CD4-positive, alpha-beta T cell treated with Interleukin-21 for 1 hour (primary cell): ENCODE measurements around the gene OPRL1.

ENCODE experiments used
- DNase-seq: peaks from one replicate; pipeline ENCODE4 v3.0.0-alpha.2; 2020

Gene OPRL1

GRCh38 chr20:64056889-64057627, 22.8 kb upstream of the OPRL1 start:
- no peak for DNase-seq

GRCh38 chr20:64057628-64058498, 22.0 kb upstream of the OPRL1 start:
- peak; percentile 79 for DNase-seq

DNA sequence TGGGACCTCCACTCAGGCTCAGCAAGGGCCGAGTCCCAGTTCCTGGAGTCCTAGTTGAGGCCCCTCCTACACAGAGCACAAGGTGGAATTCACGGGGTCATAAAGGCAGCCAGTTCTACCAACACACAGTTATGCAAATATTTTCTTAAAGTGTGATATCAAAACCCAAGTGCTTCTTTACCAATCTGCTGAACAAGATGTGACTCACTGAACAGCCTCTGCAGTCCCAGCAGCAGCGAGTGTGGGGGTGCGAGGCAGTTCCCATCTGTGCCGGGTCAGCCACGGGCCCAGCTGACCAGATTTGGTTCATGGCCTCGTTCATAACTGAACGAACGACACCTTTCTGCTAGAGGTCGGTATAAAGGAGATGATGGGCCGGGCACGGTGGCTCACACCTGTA, 21.3 kb upstream of the OPRL1 start:
- no peak for DNase-seq

- no peak for DNase-seq
Observed at GRCh38 chr20:64062276-64062595, 17.6 kb upstream of the OPRL1 start.

GRCh38 chr20:64062596-64063388, 17.1 kb upstream of the OPRL1 start, which contains the start of gene TCEA2:
TSS of gene TCEA2 (plus strand) at chr20:64063198. CDS start at chr20:64063313, 115 bp downstream.
- peak; percentile 94 for DNase-seq

GRCh38 chr20:64063389-64064144, 16.3 kb upstream of the OPRL1 start:
- DNase-seq, result no peak

GRCh38 chr20:64064145-64064698, 15.7 kb upstream of the OPRL1 start:
- DNase-seq, result no peak

GRCh38 chr20:64065062-64065973, 14.6 kb upstream of the OPRL1 start:
- no peak for DNase-seq

DNA sequence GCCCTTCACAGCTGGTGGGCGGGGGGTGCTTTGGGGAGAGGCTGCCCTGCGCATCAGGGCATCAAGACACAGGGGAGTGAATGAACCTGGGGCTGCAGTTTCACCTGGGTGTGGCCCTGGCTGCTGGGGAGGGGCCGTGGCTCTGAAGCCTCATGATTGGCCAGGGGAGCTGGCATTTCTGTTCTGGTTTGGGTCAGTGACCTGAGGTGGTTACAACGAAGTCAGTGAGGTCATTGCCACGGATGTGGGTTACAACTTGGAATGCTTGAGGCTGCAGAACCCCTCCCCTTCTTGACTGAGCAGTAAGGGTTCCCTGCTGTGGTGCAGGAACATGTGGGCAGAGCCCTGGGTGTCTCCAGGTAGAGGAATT, 13.9 kb upstream of the OPRL1 start:
- peak; percentile 76 for DNase-seq

DNA sequence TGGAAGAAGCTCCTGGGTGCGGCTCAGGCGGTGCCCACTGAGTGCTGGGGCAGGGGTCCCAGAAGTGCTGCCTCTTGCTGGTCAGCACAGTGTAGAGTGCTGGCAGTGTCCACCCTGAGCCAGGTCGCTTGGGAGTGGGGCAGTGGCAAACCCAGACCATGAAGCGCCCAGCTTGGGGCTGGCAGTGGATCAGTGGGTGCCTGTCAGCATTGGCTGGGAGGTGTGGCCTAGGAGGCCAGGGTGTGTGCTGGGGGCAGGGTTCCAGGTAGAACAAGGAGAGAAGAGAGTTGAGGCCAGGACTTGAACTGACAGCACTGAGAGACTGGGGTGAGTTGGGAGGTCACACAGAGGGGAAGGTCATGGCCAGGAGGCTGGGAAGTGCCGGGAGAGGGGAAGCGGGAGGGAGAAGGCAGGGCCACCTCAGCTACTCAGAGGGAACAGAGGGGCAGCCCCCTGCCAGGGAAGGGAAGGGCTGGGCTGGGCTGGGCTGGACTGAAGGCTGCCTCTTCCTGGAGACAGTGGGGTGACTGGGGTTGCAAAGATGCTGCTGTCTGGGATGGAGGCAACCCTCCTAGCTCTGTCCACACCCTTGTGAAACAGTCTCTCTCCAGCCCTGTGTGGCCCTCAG, 12.8 kb upstream of the OPRL1 start:
- no peak for DNase-seq

- DNase-seq, result no peak
Observed at GRCh38 chr20:64067733-64068307, 12.1 kb upstream of the OPRL1 start.

- no peak for DNase-seq
Observed at GRCh38 chr20:64068386-64069208, 11.3 kb upstream of the OPRL1 start.

DNA sequence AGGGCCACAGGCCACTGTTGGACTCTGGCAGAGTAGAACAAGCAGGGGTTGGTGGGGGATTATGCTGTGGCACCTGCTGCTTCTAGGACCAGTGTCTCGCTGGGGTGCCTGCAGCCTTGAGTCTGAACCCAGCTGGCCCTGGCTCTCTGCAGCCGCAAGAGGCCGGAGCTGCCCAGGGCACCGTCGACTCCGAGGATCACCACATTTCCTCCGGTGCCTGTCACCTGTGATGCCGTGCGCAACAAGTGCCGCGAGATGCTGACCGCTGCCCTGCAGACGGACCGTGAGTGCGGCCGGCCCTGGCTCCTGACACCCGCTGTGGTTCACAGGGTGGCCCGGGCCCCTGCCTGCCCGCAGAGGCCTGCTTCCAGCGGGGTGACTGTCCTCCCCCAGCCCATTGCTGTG, 10.7 kb upstream of the OPRL1 start:
- DNase-seq, result no peak

DNA sequence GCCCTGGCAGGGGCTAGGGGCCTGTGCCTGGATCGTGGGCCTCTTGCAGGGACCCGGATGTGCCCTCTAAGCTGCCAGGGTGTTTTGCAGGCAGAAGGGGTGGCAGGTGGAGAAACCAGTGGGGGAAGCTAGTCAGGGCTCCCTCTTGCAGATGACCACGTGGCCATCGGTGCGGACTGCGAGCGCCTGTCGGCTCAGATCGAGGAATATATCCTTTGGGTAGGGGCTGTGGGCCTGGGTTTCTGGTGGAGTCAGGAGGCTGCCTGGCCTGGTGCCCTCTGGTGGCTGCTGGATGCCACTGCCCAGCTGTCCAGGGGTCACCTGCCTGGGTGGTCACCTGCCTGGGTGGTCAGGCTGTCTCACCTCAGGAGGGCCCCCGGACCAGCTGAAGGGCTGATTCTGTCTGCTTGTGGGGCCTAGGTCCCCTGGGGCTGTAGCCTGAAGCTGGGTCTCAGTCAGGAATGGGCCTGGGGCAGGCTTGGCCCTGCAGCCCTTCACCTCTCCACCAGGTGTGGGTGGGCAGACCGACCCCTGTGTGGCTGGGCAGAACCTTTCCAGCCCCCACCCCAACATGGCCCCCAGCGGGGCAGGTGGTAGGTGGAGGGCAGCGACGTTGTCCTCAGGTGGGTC, 10.2 kb upstream of the OPRL1 start:
- DNase-seq, result no peak

- DNase-seq, result no peak
Observed at GRCh38 chr20:64070244-64070993, 9.5 kb upstream of the OPRL1 start.

DNA sequence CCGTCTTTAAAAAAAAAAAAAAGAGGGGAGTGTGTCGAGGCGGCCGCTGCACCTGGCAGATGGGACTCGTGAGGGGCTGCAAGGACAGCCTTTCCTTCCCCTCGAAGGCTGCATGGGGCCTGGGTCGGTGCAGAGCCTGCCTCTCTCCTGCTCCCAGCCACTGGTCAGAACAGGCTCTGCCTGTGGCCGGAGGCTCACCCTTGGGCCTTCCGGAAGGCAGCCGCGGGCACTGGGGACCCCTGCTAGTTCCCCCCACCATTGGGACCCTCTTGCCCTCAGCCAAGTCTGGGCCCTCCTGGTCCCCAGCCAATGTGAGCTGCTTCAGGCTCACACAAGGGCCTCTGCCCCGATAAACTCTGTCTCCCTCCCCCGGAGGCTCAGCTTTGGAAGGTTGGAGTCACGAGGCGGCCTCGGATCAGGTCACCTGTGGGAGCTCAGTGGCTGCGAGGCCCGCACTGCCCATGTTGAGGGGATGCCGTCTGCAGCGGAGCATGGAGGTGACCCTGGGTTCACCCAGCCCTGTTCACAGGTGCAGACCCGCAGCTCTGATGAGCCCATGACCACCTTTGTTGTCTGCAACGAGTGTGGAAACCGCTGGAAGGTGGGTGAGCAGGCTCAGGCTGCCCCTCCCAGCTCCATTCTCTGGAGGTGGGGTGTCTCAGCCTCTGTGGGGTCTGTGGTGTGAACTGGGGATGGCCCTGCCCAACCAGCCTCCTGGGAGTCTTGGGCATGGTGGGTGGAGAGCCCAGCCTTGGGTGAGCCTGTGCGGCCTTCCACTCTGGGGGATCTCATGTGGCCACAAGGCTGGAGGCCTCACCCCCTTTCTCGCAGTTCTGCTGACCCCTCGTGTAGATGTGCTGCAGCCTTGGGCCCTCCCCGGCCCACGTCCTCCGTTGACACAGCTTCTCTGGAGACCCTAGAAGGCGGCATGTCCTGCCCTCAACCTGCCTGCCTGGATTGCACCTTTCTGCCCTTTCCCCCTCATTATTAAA, 8.2 kb upstream of the OPRL1 start:
- no peak for DNase-seq

DNA sequence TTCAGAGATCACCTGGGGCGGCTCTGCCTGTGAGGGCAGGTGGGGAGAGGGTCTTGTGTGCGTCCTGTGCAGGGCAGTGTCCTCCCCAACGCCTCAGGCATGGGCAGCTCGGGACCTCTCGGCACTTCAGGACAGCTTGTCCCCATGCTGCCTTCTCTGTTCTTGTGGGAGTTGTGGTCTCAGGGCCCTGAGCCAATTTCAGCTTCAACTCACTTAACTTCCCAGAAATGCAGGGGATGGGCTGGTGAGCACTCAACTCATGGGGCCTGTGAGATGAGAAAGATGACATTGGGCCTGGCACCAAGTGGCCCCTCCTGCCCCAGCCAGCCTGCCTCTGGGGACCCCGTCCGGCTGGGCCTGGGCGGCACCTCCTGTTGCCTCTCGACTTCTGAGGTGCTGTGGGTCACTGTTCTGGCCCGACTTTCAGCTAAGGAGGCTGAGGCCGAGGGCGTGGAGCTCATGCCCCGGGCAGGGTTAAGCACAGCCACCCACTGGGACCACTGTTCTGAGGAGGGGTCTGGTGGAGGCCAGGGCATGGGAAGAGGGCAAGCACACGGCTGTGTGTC, 7.3 kb upstream of the OPRL1 start:
- no peak for DNase-seq
